ENCODE measurements around the gene PXK.
"Not testable (repeated sequence)": the region's sequence is repeated elsewhere in the genome, so short reads cannot be mapped to it uniquely, and the experiment has no call there.

The PXK gene

GRCh38 chr3:58335652-58335947 is 2.9 kb downstream of the PXK start:
- H3K36me3 ChIP-seq (ENCODE audit: control insufficient read depth in 1 of 2, insufficient read depth in 2 of 2, low read depth in 1 of 2, low read length in 2 of 2), result no peaks in the 10 kb centered on the region
- no peak overlapping the region for H2BK12ac ChIP-seq (ENCODE audit: low read length in 2 of 2)
- peaks cover 3% of the 10 kb centered on the region for H3K79me1 ChIP-seq (replicated peaks; ENCODE audit: low read length, poor library complexity, severe bottlenecking)
- H2BK5ac ChIP-seq (ENCODE audit: low read depth, low read length, poor library complexity, severe bottlenecking), result no peak overlapping the region
- peak overlapping the region in 1 of 2 experiments; percentile 16 for H3K18ac ChIP-seq (ENCODE audit: low read depth in 1 of 2, low read length in 2 of 2)
- H4K91ac ChIP-seq (ENCODE audit: low read length), result no peak overlapping the region
- no peak overlapping the region for H4K8ac ChIP-seq (ENCODE audit: low read length)
- H2AK5ac ChIP-seq (ENCODE audit: low read length, severe bottlenecking), result no peak overlapping the region
- H3K27ac ChIP-seq (ENCODE audit: low read length, poor library complexity, severe bottlenecking), result peak overlapping the region; percentile 6
- H3K4me1 ChIP-seq (ENCODE audit: control insufficient read depth, insufficient read depth, low read depth, low read length), result peaks cover 10% of the 10 kb centered on the region
- H2BK120ac ChIP-seq (ENCODE audit: low read depth, low read length), result no peak overlapping the region
- H3K9ac ChIP-seq (ENCODE audit: low read length), result peak overlapping the region; percentile 87
- no peak overlapping the region for H3K14ac ChIP-seq (ENCODE audit: low read length in 2 of 2)
- H3K9me3 ChIP-seq (ENCODE audit: control insufficient read depth, low read length), result no peaks in the 10 kb centered on the region
- H3K27me3 ChIP-seq (ENCODE audit: control insufficient read depth in 1 of 2, insufficient read depth in 1 of 2, low read length in 2 of 2), result no peaks in the 10 kb centered on the region
- 54% methylated on average over 1 of the region's 1 CpG for WGBS
- H3K4me2 ChIP-seq (ENCODE audit: low read length, poor library complexity, severe bottlenecking), result no peak overlapping the region
- no peak overlapping the region for H2BK15ac ChIP-seq (ENCODE audit: low read depth, poor library complexity, severe bottlenecking)
- H3K4me3 ChIP-seq (ENCODE audit: insufficient read depth in 1 of 2, low read depth in 1 of 2, low read length in 2 of 2), result peak overlapping the region in 1 of 2 experiments; percentile 66
- no peak overlapping the region for H3K23ac ChIP-seq (ENCODE audit: low read length in 2 of 2)
- no peak overlapping the region for H2AFZ ChIP-seq (ENCODE audit: low read depth, low read length)
- peak overlapping the region in 1 of 2 experiments; percentile 73 for H3K4ac ChIP-seq (ENCODE audit: low read depth in 1 of 2, low read length in 2 of 2)
- DNase-seq, result no peak

DNA sequence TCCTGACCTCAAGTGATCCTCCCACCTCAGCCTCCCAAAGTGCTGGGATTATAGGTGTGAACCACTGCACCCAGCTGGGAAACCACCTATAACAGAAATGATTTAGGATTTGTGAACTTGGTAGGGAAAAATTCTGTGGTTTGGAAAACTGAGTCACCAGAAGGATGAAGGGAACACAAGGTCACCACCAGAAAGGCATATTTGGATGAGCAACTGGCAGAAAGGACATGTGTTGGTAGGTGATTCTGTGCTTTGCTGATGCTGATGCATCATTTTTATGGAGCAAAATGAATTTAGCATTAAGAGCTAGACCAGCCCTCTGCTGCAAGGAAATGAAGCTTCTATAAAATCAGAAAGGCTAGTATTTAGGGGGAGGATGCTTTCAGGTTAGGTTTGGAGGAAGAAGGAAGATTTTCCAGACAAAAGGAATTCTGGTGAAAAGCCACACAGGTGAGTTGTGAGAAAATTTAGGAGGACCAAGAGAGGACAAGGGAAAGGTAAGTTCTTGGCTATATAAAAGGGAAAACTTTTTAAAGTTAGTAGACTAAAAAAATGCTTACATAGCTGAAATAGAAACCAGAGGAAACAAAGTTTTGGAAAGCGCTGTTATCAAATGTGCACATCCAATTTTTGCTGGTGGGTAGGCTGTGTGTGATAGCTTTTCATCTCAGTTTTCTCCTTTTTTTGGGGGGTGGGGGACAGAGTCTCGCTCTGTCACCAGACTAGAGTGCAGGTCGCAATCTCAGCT is 3.6 kb downstream of the PXK start:
- 100% methylated on average over 1 of the region's 3 CpGs for WGBS

GRCh38 chr3:58337190-58337589 is 4.5 kb downstream of the PXK start:
- WGBS, result 100% methylated on average over 1 of the region's 1 CpG

More for the DNA sequence above, 3.6 kb downstream of the PXK start:
- H3K36me3 ChIP-seq (ENCODE audit: control insufficient read depth in 1 of 2, insufficient read depth in 2 of 2, low read depth in 1 of 2, low read length in 2 of 2), result peaks cover 0 to 4% of the 10 kb centered on the region in 2 experiments
- no peak overlapping the region for H3K4me3 ChIP-seq (ENCODE audit: insufficient read depth in 1 of 2, low read depth in 1 of 2, low read length in 2 of 2)
- H3K23ac ChIP-seq (ENCODE audit: low read length in 2 of 2), result no peak overlapping the region
- H3K14ac ChIP-seq (ENCODE audit: low read length in 2 of 2), result no peak overlapping the region
- no peak overlapping the region for H4K91ac ChIP-seq (ENCODE audit: low read length)
- no peak overlapping the region for H2BK15ac ChIP-seq (ENCODE audit: low read depth, poor library complexity, severe bottlenecking)
- H2BK12ac ChIP-seq (ENCODE audit: low read length in 2 of 2), result no peak overlapping the region
- peaks cover 3% of the 10 kb centered on the region for H3K79me1 ChIP-seq (replicated peaks; ENCODE audit: low read length, poor library complexity, severe bottlenecking)
- H2AFZ ChIP-seq (ENCODE audit: low read depth, low read length), result no peak overlapping the region
- no peaks in the 10 kb centered on the region for H3K27me3 ChIP-seq (ENCODE audit: control insufficient read depth in 1 of 2, insufficient read depth in 1 of 2, low read length in 2 of 2)
- H3K4ac ChIP-seq (ENCODE audit: low read depth in 1 of 2, low read length in 2 of 2), result no peak overlapping the region
- H3K9me3 ChIP-seq (ENCODE audit: control insufficient read depth, low read length), result no peaks in the 10 kb centered on the region
- peak overlapping the region; percentile 61 for H3K9ac ChIP-seq (ENCODE audit: low read length)
- DNase-seq, result peak; percentile 87
- H2BK5ac ChIP-seq (ENCODE audit: low read depth, low read length, poor library complexity, severe bottlenecking), result no peak overlapping the region
- no peak overlapping the region for H3K27ac ChIP-seq (ENCODE audit: low read length, poor library complexity, severe bottlenecking)
- peaks cover 13% of the 10 kb centered on the region for H3K4me1 ChIP-seq (ENCODE audit: control insufficient read depth, insufficient read depth, low read depth, low read length)
- H2AK5ac ChIP-seq (ENCODE audit: low read length, severe bottlenecking), result no peak overlapping the region
- no peak overlapping the region for H3K18ac ChIP-seq (ENCODE audit: low read depth in 1 of 2, low read length in 2 of 2)
- H4K8ac ChIP-seq (ENCODE audit: low read length), result no peak overlapping the region
- no peak overlapping the region for H3K4me2 ChIP-seq (ENCODE audit: low read length, poor library complexity, severe bottlenecking)
- no peak overlapping the region for H2BK120ac ChIP-seq (ENCODE audit: low read depth, low read length)

GRCh38 chr3:58339146-58339545 is 6.5 kb downstream of the PXK start:
- not testable (repeated sequence) for H3K9me3 ChIP-seq (ENCODE audit: control insufficient read depth, low read length); H3K4me2 ChIP-seq (ENCODE audit: low read length, poor library complexity, severe bottlenecking); H3K14ac ChIP-seq (ENCODE audit: low read length in 2 of 2); H3K4ac ChIP-seq (ENCODE audit: low read depth in 1 of 2, low read length in 2 of 2); H2BK12ac ChIP-seq (ENCODE audit: low read length in 2 of 2); H2AFZ ChIP-seq (ENCODE audit: low read depth, low read length); H3K4me1 ChIP-seq (ENCODE audit: control insufficient read depth, insufficient read depth, low read depth, low read length); DNase-seq; H3K9ac ChIP-seq (ENCODE audit: low read length); H3K79me1 ChIP-seq (replicated peaks; ENCODE audit: low read length, poor library complexity, severe bottlenecking); H3K27ac ChIP-seq (ENCODE audit: low read length, poor library complexity, severe bottlenecking); H3K18ac ChIP-seq (ENCODE audit: low read depth in 1 of 2, low read length in 2 of 2); H3K23ac ChIP-seq (ENCODE audit: low read length in 2 of 2); H2BK120ac ChIP-seq (ENCODE audit: low read depth, low read length); H2AK5ac ChIP-seq (ENCODE audit: low read length, severe bottlenecking); H4K8ac ChIP-seq (ENCODE audit: low read length); H3K27me3 ChIP-seq (ENCODE audit: control insufficient read depth in 1 of 2, insufficient read depth in 1 of 2, low read length in 2 of 2); H3K36me3 ChIP-seq (ENCODE audit: control insufficient read depth in 1 of 2, insufficient read depth in 2 of 2, low read depth in 1 of 2, low read length in 2 of 2); H3K4me3 ChIP-seq (ENCODE audit: insufficient read depth in 1 of 2, low read depth in 1 of 2, low read length in 2 of 2); H2BK5ac ChIP-seq (ENCODE audit: low read depth, low read length, poor library complexity, severe bottlenecking); H2BK15ac ChIP-seq (ENCODE audit: low read depth, poor library complexity, severe bottlenecking); H4K91ac ChIP-seq (ENCODE audit: low read length)
- WGBS, result 98% methylated on average over 12 of the region's 12 CpGs

More at GRCh38 chr3:58337190-58337589, 4.5 kb downstream of the PXK start:
- no peak overlapping the region for H4K91ac ChIP-seq (ENCODE audit: low read length)
- H2BK5ac ChIP-seq (ENCODE audit: low read depth, low read length, poor library complexity, severe bottlenecking), result no peak overlapping the region
- H3K4ac ChIP-seq (ENCODE audit: low read depth in 1 of 2, low read length in 2 of 2), result no peak overlapping the region
- no peak overlapping the region for H3K23ac ChIP-seq (ENCODE audit: low read length in 2 of 2)
- DNase-seq, result no peak
- H3K9ac ChIP-seq (ENCODE audit: low read length), result no peak overlapping the region
- peaks cover 0 to 4% of the 10 kb centered on the region in 2 experiments for H3K36me3 ChIP-seq (ENCODE audit: control insufficient read depth in 1 of 2, insufficient read depth in 2 of 2, low read depth in 1 of 2, low read length in 2 of 2)
- no peak overlapping the region for H3K4me3 ChIP-seq (ENCODE audit: insufficient read depth in 1 of 2, low read depth in 1 of 2, low read length in 2 of 2)
- no peak overlapping the region for H2BK12ac ChIP-seq (ENCODE audit: low read length in 2 of 2)
- no peak overlapping the region for H2BK15ac ChIP-seq (ENCODE audit: low read depth, poor library complexity, severe bottlenecking)
- no peak overlapping the region for H2AFZ ChIP-seq (ENCODE audit: low read depth, low read length)
- no peaks in the 10 kb centered on the region for H3K9me3 ChIP-seq (ENCODE audit: control insufficient read depth, low read length)
- H3K27me3 ChIP-seq (ENCODE audit: control insufficient read depth in 1 of 2, insufficient read depth in 1 of 2, low read length in 2 of 2), result no peaks in the 10 kb centered on the region
- H3K79me1 ChIP-seq (replicated peaks; ENCODE audit: low read length, poor library complexity, severe bottlenecking), result peaks cover 3% of the 10 kb centered on the region
- H3K14ac ChIP-seq (ENCODE audit: low read length in 2 of 2), result no peak overlapping the region
- no peak overlapping the region for H3K27ac ChIP-seq (ENCODE audit: low read length, poor library complexity, severe bottlenecking)
- no peak overlapping the region for H4K8ac ChIP-seq (ENCODE audit: low read length)
- H3K4me2 ChIP-seq (ENCODE audit: low read length, poor library complexity, severe bottlenecking), result no peak overlapping the region
- no peak overlapping the region for H2BK120ac ChIP-seq (ENCODE audit: low read depth, low read length)
- no peak overlapping the region for H2AK5ac ChIP-seq (ENCODE audit: low read length, severe bottlenecking)
- H3K4me1 ChIP-seq (ENCODE audit: control insufficient read depth, insufficient read depth, low read depth, low read length), result peaks cover 12% of the 10 kb centered on the region
- H3K18ac ChIP-seq (ENCODE audit: low read depth in 1 of 2, low read length in 2 of 2), result no peak overlapping the region

Data from mesenchymal stem cell (in vitro differentiated cells and primary cell).